Measurements from ENCODE around the gene KCNAB1. TPM values are rescaled to one million over a fixed set of nuclear protein-coding genes. Genes with fewer than 3 reads are reported as not detected.
A peak's percentile ranks its signal among the peaks of the same experiment; 100 is the strongest.

The KCNAB1 gene
- total RNA-seq, 3 donors from 2014 or later = 3.9 to 8.3 (median 5.4) TPM

DNA sequence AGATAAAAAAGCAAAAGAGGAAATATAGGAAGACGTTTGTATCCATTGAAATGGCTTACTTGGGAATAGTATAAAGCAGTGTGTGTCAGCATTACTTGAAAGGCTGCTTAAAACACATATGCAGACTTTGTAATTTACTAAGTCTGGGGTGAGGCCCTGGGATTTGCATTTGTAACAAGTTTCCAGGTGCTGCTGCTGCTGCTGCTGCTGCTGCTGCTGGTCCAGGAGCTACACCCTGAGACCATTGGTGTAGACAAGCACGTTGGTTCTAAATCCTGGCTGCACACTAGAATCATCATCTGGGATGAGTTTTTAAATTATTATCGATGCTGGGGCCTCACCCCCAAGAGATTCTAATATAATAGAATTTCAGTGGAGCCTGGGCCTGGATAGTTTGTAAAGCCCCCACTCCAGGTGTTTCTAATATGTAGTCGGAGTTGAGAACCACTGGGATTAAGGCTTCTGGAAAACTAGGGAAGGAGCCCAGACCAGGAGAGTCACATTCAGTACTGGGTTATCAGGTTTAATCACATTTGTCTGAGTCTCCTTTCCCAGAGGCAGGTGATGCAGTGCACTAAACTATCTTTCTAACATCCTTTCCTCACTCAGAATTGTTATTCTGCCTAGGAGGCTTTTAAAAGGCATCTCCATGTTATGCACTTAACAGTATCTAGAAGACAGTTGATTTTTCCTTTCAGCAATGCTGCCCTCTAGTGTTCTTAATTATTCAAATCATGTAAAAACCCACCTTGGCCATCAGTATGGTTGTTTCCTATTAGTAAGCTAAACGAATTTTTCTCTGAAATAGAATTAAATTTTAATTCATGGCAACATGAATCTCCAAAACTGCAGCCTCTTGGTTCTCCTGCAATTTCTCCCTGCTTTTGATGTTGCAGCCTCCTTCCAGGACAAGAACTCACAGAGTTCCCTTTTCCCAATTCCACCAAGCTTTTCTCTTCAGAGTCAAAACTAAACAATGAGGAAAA lies 389.1 kb downstream of the KCNAB1 start:
- H3K4me3 ChIP-seq = no peak overlapping the region
- intact Hi-C loops (cut with DNase I; ENCODE audit: low total_unique reads) = no loop called here
- no peaks in the 10 kb centered on the region for H3K4me1 ChIP-seq
- H3K36me3 ChIP-seq = no peaks in the 10 kb centered on the region
- no peaks in the 10 kb centered on the region for H3K9me3 ChIP-seq
- DNase-seq (ENCODE audit: low spot score in 2 of 2) = no peak
- TF ChIP-seq, protein P1, sequence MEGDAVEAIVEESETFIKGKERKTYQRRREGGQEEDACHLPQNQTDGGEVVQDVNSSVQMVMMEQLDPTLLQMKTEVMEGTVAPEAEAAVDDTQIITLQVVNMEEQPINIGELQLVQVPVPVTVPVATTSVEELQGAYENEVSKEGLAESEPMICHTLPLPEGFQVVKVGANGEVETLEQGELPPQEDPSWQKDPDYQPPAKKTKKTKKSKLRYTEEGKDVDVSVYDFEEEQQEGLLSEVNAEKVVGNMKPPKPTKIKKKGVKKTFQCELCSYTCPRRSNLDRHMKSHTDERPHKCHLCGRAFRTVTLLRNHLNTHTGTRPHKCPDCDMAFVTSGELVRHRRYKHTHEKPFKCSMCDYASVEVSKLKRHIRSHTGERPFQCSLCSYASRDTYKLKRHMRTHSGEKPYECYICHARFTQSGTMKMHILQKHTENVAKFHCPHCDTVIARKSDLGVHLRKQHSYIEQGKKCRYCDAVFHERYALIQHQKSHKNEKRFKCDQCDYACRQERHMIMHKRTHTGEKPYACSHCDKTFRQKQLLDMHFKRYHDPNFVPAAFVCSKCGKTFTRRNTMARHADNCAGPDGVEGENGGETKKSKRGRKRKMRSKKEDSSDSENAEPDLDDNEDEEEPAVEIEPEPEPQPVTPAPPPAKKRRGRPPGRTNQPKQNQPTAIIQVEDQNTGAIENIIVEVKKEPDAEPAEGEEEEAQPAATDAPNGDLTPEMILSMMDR (IDR thresholded peaks at IDR 0.05) = peak in 2 of 3 donors; percentile 45 to 68
- no peak for TF ChIP-seq POLR2AphosphoS5 (IDR thresholded peaks at IDR 0.05)
- no peak overlapping the region for H3K27ac ChIP-seq
- H3K27me3 ChIP-seq = no peaks in the 10 kb centered on the region

DNA sequence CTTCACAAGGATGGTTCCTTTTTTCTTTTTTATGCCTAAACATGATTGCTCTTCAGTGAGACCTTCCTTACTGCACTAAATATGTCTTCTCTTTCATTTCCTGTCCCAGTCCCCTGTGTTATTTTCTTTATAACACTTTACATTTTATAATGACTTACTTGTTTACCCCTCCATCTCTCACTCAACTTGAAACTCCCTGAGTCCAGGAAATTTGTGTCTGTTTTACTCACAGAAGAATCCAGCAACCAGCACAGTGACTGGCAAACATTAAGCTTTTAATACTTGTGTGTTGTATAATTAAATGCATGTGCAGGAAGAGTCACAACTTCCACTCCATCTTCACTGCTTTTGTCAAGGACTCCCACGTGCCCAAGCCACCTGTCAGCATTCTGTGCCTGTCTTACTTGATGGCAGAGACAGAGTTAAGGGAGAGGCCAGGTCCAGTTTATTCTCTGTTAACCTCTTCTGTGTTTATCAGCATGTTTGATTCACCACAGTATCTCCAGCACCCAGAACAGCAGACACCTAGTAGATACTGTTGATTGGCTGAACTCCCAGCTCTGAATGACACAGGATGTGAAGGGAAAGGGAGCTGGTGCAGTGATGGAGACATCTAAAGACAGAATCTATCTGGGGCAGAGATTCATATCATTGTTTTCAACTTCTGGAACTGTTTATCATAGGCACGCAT lies 391.8 kb downstream of the KCNAB1 start:
- H3K27me3 ChIP-seq = no peaks in the 10 kb centered on the region
- intact Hi-C loops (cut with DNase I; ENCODE audit: low total_unique reads) = loop anchor here (1.0 kb wide), 1 partner anchor 9 kb away; no protein-coding TSS in a partner anchor
- no peak for DNase-seq (ENCODE audit: low spot score in 2 of 2)
- no peak overlapping the region for H3K27ac ChIP-seq
- H3K4me3 ChIP-seq = no peak overlapping the region
- H3K4me1 ChIP-seq = no peaks in the 10 kb centered on the region
- TF ChIP-seq POLR2A (IDR thresholded peaks at IDR 0.05) (no peak), POLR2AphosphoS5 (IDR thresholded peaks at IDR 0.05) (no peak)
- TF ChIP-seq, protein P1 (IDR thresholded peaks at IDR 0.05) = no peak
- H3K9me3 ChIP-seq = no peaks in the 10 kb centered on the region
- H3K36me3 ChIP-seq = no peaks in the 10 kb centered on the region

DNA sequence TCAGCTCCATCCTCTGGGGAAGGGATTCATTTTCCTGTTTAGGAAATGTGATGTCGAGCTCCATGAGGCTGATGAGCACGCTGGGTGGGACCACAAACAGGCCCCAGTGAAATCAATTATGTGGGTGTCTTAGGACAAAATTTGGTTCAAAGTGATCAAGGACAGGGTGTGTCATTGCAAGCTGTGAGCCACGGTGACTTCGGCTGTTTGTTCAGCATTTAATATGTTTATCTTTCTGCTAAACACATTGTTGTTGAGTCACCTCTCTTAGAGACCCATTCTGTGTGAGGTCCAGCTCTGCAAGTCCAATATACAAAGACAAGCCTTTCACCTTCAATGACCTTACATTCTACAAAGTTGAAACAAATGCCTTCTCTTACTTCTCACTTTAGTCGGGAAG lies 393.2 kb downstream of the KCNAB1 start:
- no peak for DNase-seq (ENCODE audit: low spot score in 2 of 2)
- intact Hi-C loops (cut with DNase I; ENCODE audit: low total_unique reads) = loop anchor here (2.0 kb wide), 1 partner anchor 49 kb away; no protein-coding TSS in a partner anchor
- Histone ChIP-seq H3K27me3 (no peaks in the 10 kb centered on the region), H3K9me3 (no peaks in the 10 kb centered on the region), H3K36me3 (no peaks in the 10 kb centered on the region), H3K4me1 (no peaks in the 10 kb centered on the region), H3K27ac (no peak overlapping the region), H3K4me3 (no peak overlapping the region)
- no peak for TF ChIP-seq POLR2AphosphoS5 (IDR thresholded peaks at IDR 0.05)
- TF ChIP-seq POLR2A (IDR thresholded peaks at IDR 0.05) = no peak
- TF ChIP-seq, protein P1 (IDR thresholded peaks at IDR 0.05) = no peak

DNA sequence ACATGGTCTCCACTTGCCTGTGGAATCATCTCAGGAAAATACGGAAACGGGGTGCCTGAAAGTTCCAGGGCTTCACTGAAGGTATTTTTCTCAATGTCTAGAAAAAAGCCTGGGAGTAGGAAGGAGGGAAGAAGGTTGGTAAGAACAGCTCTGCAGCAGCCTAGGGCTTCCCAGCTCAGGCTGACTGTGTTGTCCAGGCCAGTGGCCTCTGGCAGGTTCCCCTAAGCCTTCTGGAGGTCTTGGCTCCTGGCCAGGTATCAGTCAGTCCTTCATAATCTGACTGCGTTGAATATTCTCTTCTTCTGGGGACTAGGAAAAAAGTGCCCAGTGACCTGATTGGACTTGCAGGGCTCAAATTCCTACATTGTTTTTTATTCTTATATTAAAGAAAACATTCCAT lies 395.9 kb downstream of the KCNAB1 start:
- DNase-seq (ENCODE audit: low spot score in 2 of 2) = no peak
- intact Hi-C loops (cut with DNase I; ENCODE audit: low total_unique reads) = no loop called here
- no peak for TF ChIP-seq POLR2AphosphoS5 (IDR thresholded peaks at IDR 0.05)
- TF ChIP-seq POLR2A (IDR thresholded peaks at IDR 0.05) = no peak
- TF ChIP-seq, protein P1 (IDR thresholded peaks at IDR 0.05) = no peak
- H3K9me3 ChIP-seq = no peaks in the 10 kb centered on the region
- no peaks in the 10 kb centered on the region for H3K4me1 ChIP-seq
- no peaks in the 10 kb centered on the region for H3K36me3 ChIP-seq
- H3K27me3 ChIP-seq = no peaks in the 10 kb centered on the region
- H3K4me3 ChIP-seq = no peak overlapping the region
- peak overlapping the region; percentile 40 to 62 for H3K27ac ChIP-seq

DNA sequence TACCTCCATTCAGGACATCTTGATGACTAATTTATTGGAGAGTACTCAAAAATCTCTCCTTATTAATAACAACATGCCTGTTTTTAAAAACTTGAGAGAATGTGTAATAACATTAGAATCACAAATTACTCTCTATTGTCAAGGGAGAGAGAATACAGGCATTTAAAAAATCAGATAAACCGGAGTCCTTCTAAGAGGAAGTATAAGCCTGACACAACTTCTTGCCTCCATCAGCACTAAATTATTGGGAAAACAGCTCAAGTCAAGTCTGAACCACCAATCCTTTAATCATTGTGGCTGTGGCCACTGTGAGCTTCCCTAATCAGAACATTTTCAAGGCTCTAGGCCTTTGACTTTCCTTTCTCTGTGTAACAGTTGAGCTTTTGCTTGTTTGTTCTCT lies 396.6 kb downstream of the KCNAB1 start:
- intact Hi-C loops (cut with DNase I; ENCODE audit: low total_unique reads) = no loop called here
- Histone ChIP-seq H3K9me3 (no peaks in the 10 kb centered on the region), H3K27ac (peak overlapping the region; percentile 40 to 62)

More for the DNA sequence above, 396.6 kb downstream of the KCNAB1 start:
- no peak for DNase-seq (ENCODE audit: low spot score in 2 of 2)
- H3K27me3 ChIP-seq = no peaks in the 10 kb centered on the region
- H3K36me3 ChIP-seq = no peaks in the 10 kb centered on the region
- H3K4me1 ChIP-seq = no peaks in the 10 kb centered on the region
- H3K4me3 ChIP-seq = no peak overlapping the region
- TF ChIP-seq POLR2A (IDR thresholded peaks at IDR 0.05) = no peak
- TF ChIP-seq POLR2AphosphoS5 (IDR thresholded peaks at IDR 0.05) = no peak
- TF ChIP-seq, protein P1 (IDR thresholded peaks at IDR 0.05) = no peak

Measured in breast epithelium (tissue), 4 donors.